Osteocyte (in vitro differentiated cells): ENCODE measurements around the gene APRT. TPM values are rescaled to one million over a fixed set of nuclear protein-coding genes. Genes with fewer than 3 reads are reported as not detected.

Experiments
- DNase-seq: peaks from one replicate; pipeline ENCODE4 v3.0.0; 2021; ENCODE audit warnings: mixed read lengths; ENCODE audit not compliant: unreplicated experiment; ENCODE audit errors: extremely low spot score
- H3K27ac Mint-ChIP-seq: one replicate; pipeline ENCODE4 v1.8.0; 2021; ENCODE audit warnings: mild to moderate bottlenecking, mixed read lengths; ENCODE audit not compliant: unreplicated experiment
- H3K27me3 Mint-ChIP-seq: one replicate; pipeline ENCODE4 v1.8.0; 2021; ENCODE audit warnings: mixed read lengths; ENCODE audit not compliant: unreplicated experiment
- H3K36me3 Mint-ChIP-seq: one replicate; pipeline ENCODE4 v1.8.0; 2021; ENCODE audit warnings: mixed read lengths; ENCODE audit not compliant: unreplicated experiment
- H3K4me1 Mint-ChIP-seq: one replicate; pipeline ENCODE4 v1.8.0; 2021; ENCODE audit warnings: mixed read lengths; ENCODE audit not compliant: unreplicated experiment
- H3K4me3 Mint-ChIP-seq: one replicate; pipeline ENCODE4 v1.8.0; 2021; ENCODE audit warnings: mild to moderate bottlenecking, moderate library complexity, mixed read lengths; ENCODE audit not compliant: unreplicated experiment
- H3K9me3 Mint-ChIP-seq: one replicate; pipeline ENCODE4 v1.8.0; 2021; ENCODE audit warnings: mixed read lengths; ENCODE audit not compliant: unreplicated experiment
- CTCF ChIP-seq: fragments of 200-600 bp; sonication (generic); IDR thresholded peaks from 2 replicates; pipeline ENCODE4 v1.5.0; 2021; ENCODE audit warnings: antibody characterized with exemption, mild to moderate bottlenecking, moderate library complexity
- total RNA-seq: library from RNA; stranded (reverse); gene quantifications from 2 replicates; pipeline ENCODE4 v1.2.1, GENCODE V29; 2021

APRT gene
- total RNA-seq, 1 donor from 2014 or later: 77.1 TPM

- peaks cover 56% of the 10 kb centered on the region for H3K4me1 Mint-ChIP-seq
- DNase-seq: no peak
- TF ChIP-seq CTCF: no peak
- no peaks in the 10 kb centered on the region for H3K9me3 Mint-ChIP-seq
- peak overlapping the region; percentile 84 for H3K4me3 Mint-ChIP-seq
- H3K27me3 Mint-ChIP-seq: no peaks in the 10 kb centered on the region
- H3K36me3 Mint-ChIP-seq: no peaks in the 10 kb centered on the region
- H3K27ac Mint-ChIP-seq: peak overlapping the region; percentile 90
These were observed 29.0 kb downstream of the APRT start for GRCh38 chr16:88782454-88783390.

- no peaks in the 10 kb centered on the region for H3K27me3 Mint-ChIP-seq
- no peak for TF ChIP-seq CTCF
- H3K27ac Mint-ChIP-seq: peak overlapping the region; percentile 90
- peaks cover 66% of the 10 kb centered on the region for H3K4me1 Mint-ChIP-seq
- peak overlapping the region; percentile 84 for H3K4me3 Mint-ChIP-seq
- no peaks in the 10 kb centered on the region for H3K36me3 Mint-ChIP-seq
- no peaks in the 10 kb centered on the region for H3K9me3 Mint-ChIP-seq
- DNase-seq: no peak
These were observed 30.3 kb downstream of the APRT start for GRCh38 chr16:88781140-88782077.

- Mint-ChIP-seq H3K36me3 (no peaks in the 10 kb centered on the region), H3K9me3 (no peaks in the 10 kb centered on the region), H3K4me1 (peaks cover 75% of the 10 kb centered on the region), H3K27me3 (no peaks in the 10 kb centered on the region), H3K27ac (peak overlapping the region; percentile 90), H3K4me3 (peak overlapping the region; percentile 22)
- DNase-seq: no peak
- no peak for TF ChIP-seq CTCF
These were observed 31.3 kb downstream of the APRT start for GRCh38 chr16:88780142-88781062.

GRCh38 chr16:88779406-88780141 lies 32.2 kb downstream of the APRT start:
- Mint-ChIP-seq H3K27ac (peak overlapping the region; percentile 90), H3K4me1 (peaks cover 78% of the 10 kb centered on the region), H3K9me3 (no peaks in the 10 kb centered on the region), H3K27me3 (no peaks in the 10 kb centered on the region), H3K4me3 (no peak overlapping the region), H3K36me3 (no peaks in the 10 kb centered on the region)
- DNase-seq: no peak
- TF ChIP-seq CTCF: no peak
